Measurements from ENCODE around the gene RAMACL. TPM values are rescaled to one million over a fixed set of nuclear protein-coding genes. Genes with fewer than 3 reads are reported as not detected.

Gene RAMACL
- total and polyA plus RNA-seq, 2 of the 13 experiments (the other 11 are each of a cell fraction or from before 2014, with no cell fraction given) = 0.09 to 0.29 TPM

GRCh38 chr6:166584155-166584554, 2.3 kb downstream of the RAMACL start:
- POLR2A ChIA-PET = no interaction called here
- BruUV-seq (replicated peaks) = no TSS peak

GRCh38 chr6:166583230-166583965, 3.1 kb downstream of the RAMACL start:
- no peaks in the 10 kb centered on the region for H3K9me3 ChIP-seq (ENCODE audit: low read length)
- H3K27me3 ChIP-seq (ENCODE audit: control insufficient read depth in 1 of 2, insufficient read depth in 2 of 2, low read length in 2 of 2) = peaks cover 2 to 37% of the 10 kb centered on the region in 2 experiments; a peak in 4 of 5 replicates
- H3K9ac ChIP-seq (ENCODE audit: insufficient read depth, low read depth, low read length) = no peak overlapping the region
- no peaks in the 10 kb centered on the region for H3K36me3 ChIP-seq (replicated peaks in 1 of 2; ENCODE audit: control insufficient read depth in 1 of 2, insufficient read depth in 2 of 2, low read length in 2 of 2)
- no peak for ATAC-seq
- DNase-seq (ENCODE audit: low spot score) = no peak
- ChIA-PET POLR2A (no interaction called here), CTCF (ENCODE audit: low intra/inter-chr PET ratio, low total read pairs) (no interaction called here)
- in situ Hi-C loops (cut with HindIII; ENCODE audit: extremely low pct_ligation_motif_present, low pct_unique_long_range_greater_than_20kb) (no loop called here), intact Hi-C loops (cut with micrococcal nuclease; ENCODE audit: unreplicated experiment) (no loop called here)
- H3K27ac ChIP-seq (ENCODE audit: extremely low read length, insufficient read depth, low read length) = no peak overlapping the region
- no peaks in the 10 kb centered on the region for H3K79me2 ChIP-seq (ENCODE audit: insufficient read depth, low read length)
- H3K4me1 ChIP-seq (ENCODE audit: insufficient read depth, low read length) = no peaks in the 10 kb centered on the region
- WGBS (ENCODE audit: low lambda C conversion rate) = 42% methylated on average over 15 of the region's 15 CpGs
- no TSS peak for BruUV-seq (replicated peaks)
- no peak overlapping the region for H2AFZ ChIP-seq (ENCODE audit: low read length)
- no peaks in the 10 kb centered on the region for H4K20me1 ChIP-seq (ENCODE audit: insufficient read depth, low read length)
- FAIRE-seq = no peak
- no peak overlapping the region for H3K4me2 ChIP-seq (ENCODE audit: low read depth, low read length)
- no peak overlapping the region for H3K4me3 ChIP-seq (replicated peaks in 1 of 3; ENCODE audit: insufficient read depth in 1 of 3, low read depth in 2 of 3, low read length in 3 of 3)
- TF ChIP-seq ATRX (CRISPR knock-in tag; IDR thresholded peaks at IDR 0.05; ENCODE audit: borderline replicate concordance) (no peak), NR3C1 (CRISPR knock-in tag; IDR thresholded peaks at IDR 0.05) (no peak), ZNF737 (CRISPR knock-in tag; IDR thresholded peaks at IDR 0.05; ENCODE audit: borderline replicate concordance) (no peak), ATF2 (CRISPR knock-in tag; IDR thresholded peaks at IDR 0.05) (no peak), IKZF1 (IDR thresholded peaks at IDR 0.05) (no peak), ZNF761 (CRISPR knock-in tag; conservative IDR thresholded peaks at IDR 0.05) (no peak), HNRNPK (IDR thresholded peaks at IDR 0.05; ENCODE audit: low read depth, low read length, poor library complexity, severe bottlenecking) (no peak), MYC (CRISPR knock-in tag; IDR thresholded peaks at IDR 0.05; ENCODE audit: borderline replicate concordance) (no peak), ZNF33B (CRISPR knock-in tag; IDR thresholded peaks at IDR 0.05) (no peak), ZNF142 (CRISPR knock-in tag; IDR thresholded peaks at IDR 0.05) (no peak)

More at GRCh38 chr6:166584155-166584554, 2.3 kb downstream of the RAMACL start:
- no peak overlapping the region for H3K4me2 ChIP-seq (ENCODE audit: low read depth, low read length)
- peaks cover 2 to 35% of the 10 kb centered on the region in 2 experiments; a peak in 4 of 5 replicates for H3K27me3 ChIP-seq (ENCODE audit: control insufficient read depth in 1 of 2, insufficient read depth in 2 of 2, low read length in 2 of 2)
- in situ Hi-C loops (cut with HindIII; ENCODE audit: extremely low pct_ligation_motif_present, low pct_unique_long_range_greater_than_20kb) (no loop called here), intact Hi-C loops (cut with micrococcal nuclease; ENCODE audit: unreplicated experiment) (no loop called here)
- no peak overlapping the region for H3K27ac ChIP-seq (ENCODE audit: extremely low read length, insufficient read depth, low read length)
- H4K20me1 ChIP-seq (ENCODE audit: insufficient read depth, low read length) = no peaks in the 10 kb centered on the region
- no peaks in the 10 kb centered on the region for H3K79me2 ChIP-seq (ENCODE audit: insufficient read depth, low read length)
- H3K36me3 ChIP-seq (replicated peaks in 1 of 2; ENCODE audit: control insufficient read depth in 1 of 2, insufficient read depth in 2 of 2, low read length in 2 of 2) = no peaks in the 10 kb centered on the region
- H2AFZ ChIP-seq (ENCODE audit: low read length) = no peak overlapping the region
- no peak for FAIRE-seq
- 14% methylated on average over 3 of the region's 3 CpGs for whole genome bisulfite sequencing (ENCODE audit: low lambda C conversion rate)
- H3K4me1 ChIP-seq (ENCODE audit: insufficient read depth, low read length) = no peaks in the 10 kb centered on the region
- CTCF ChIA-PET (ENCODE audit: low intra/inter-chr PET ratio, low total read pairs) = no interaction called here
- H3K4me3 ChIP-seq (replicated peaks in 1 of 3; ENCODE audit: insufficient read depth in 1 of 3, low read depth in 2 of 3, low read length in 3 of 3) = no peak overlapping the region
- TF ChIP-seq ZNF251 (CRISPR knock-in tag; IDR thresholded peaks at IDR 0.05) (no peak), CREB1 (IDR thresholded peaks at IDR 0.05) (0 out of 2 replicates have a peak, but pooled peaks have one; percentile 30), CREB1 (CRISPR knock-in tag; IDR thresholded peaks at IDR 0.05) (no peak)
- no peak for ATAC-seq
- no peak overlapping the region for H3K9ac ChIP-seq (ENCODE audit: insufficient read depth, low read depth, low read length)
- no peak for DNase-seq (ENCODE audit: low spot score)
- no peaks in the 10 kb centered on the region for H3K9me3 ChIP-seq (ENCODE audit: low read length)

All from HepG2 (cell line).